Mesenchymal stem cell (in vitro differentiated cells and primary cell): ENCODE results near the gene SRRM1.

Source experiments
- DNase-seq: peaks from one replicate; pipeline ENCODE4 v3.0.0-alpha.2; 2013
- H2AFZ ChIP-seq: one replicate; pipeline ENCODE4 v1.6.1; 2013; ENCODE audit warnings: low read depth, mild to moderate bottlenecking, control low read depth, inconsistent platforms, low read length, moderate library complexity
- H2AK5ac ChIP-seq: 2 replicates; pipeline ENCODE4 v1.6.1; 2013; ENCODE audit warnings: low read length, moderate library complexity, mild to moderate bottlenecking, inconsistent platforms; ENCODE audit not compliant: severe bottlenecking
- H2BK120ac ChIP-seq: one replicate; pipeline ENCODE4 v1.6.1; 2013; ENCODE audit warnings: low read depth, mild to moderate bottlenecking, inconsistent platforms, low read length, moderate library complexity
- H2BK12ac ChIP-seq, 2 experiments: one replicate each; pipeline ENCODE4 v1.6.1; 2013; ENCODE audit warnings: inconsistent platforms in 2 of 2, low read length in 2 of 2, mild to moderate bottlenecking in 2 of 2, moderate library complexity in 2 of 2, control low read depth in 1 of 2
- H2BK15ac ChIP-seq: one replicate; pipeline ENCODE4 v1.6.1; 2013; ENCODE audit warnings: mild to moderate bottlenecking, low read depth, inconsistent platforms; ENCODE audit not compliant: poor library complexity, severe bottlenecking
- H2BK5ac ChIP-seq: 2 replicates; pipeline ENCODE4 v1.6.1; 2013; ENCODE audit warnings: low read depth, mild to moderate bottlenecking, low read length, control low read depth, inconsistent platforms; ENCODE audit not compliant: poor library complexity, severe bottlenecking
- H3K14ac ChIP-seq, 2 experiments: one replicate each; pipeline ENCODE4 v1.6.1; 2013; ENCODE audit warnings: inconsistent platforms in 2 of 2, low read length in 2 of 2, control low read depth in 1 of 2, mild to moderate bottlenecking in 1 of 2, moderate library complexity in 1 of 2
- H3K18ac ChIP-seq, 2 experiments: one replicate each; pipeline ENCODE4 v1.6.1; 2013; ENCODE audit warnings: inconsistent platforms in 2 of 2, low read length in 2 of 2, control low read depth in 1 of 2, low read depth in 1 of 2, mild to moderate bottlenecking in 1 of 2
- H3K23ac ChIP-seq, 2 experiments: one replicate each; pipeline ENCODE4 v1.6.1; 2013; ENCODE audit warnings: inconsistent platforms in 2 of 2, low read length in 2 of 2, mild to moderate bottlenecking in 2 of 2, moderate library complexity in 2 of 2, control low read depth in 1 of 2
- H3K27ac ChIP-seq: 2 replicates; pipeline ENCODE4 v1.5.1; 2013; ENCODE audit warnings: mild to moderate bottlenecking, moderate library complexity, low read length, control low read depth, inconsistent platforms; ENCODE audit not compliant: poor library complexity, severe bottlenecking
- H3K27me3 ChIP-seq, 2 experiments: 2 replicates each; pipeline versions ENCODE4 v1.6.1 to v1.7.0; 2013; ENCODE audit warnings: low read length in 2 of 2, mild to moderate bottlenecking in 2 of 2, moderate library complexity in 2 of 2, control low read depth in 1 of 2, inconsistent platforms in 1 of 2; ENCODE audit not compliant: control insufficient read depth in 1 of 2, insufficient read depth in 1 of 2
- H3K36me3 ChIP-seq, 2 experiments: 2 replicates each; pipeline versions ENCODE4 v1.6.1 to v1.7.0; 2013; ENCODE audit warnings: low read length in 2 of 2, control low read depth in 1 of 2, inconsistent platforms in 1 of 2, low read depth in 1 of 2, mild to moderate bottlenecking in 1 of 2; ENCODE audit not compliant: insufficient read depth in 2 of 2, control insufficient read depth in 1 of 2
- H3K4ac ChIP-seq, 2 experiments: one replicate each; pipeline ENCODE4 v1.6.1; 2013; ENCODE audit warnings: inconsistent platforms in 2 of 2, low read length in 2 of 2, mild to moderate bottlenecking in 2 of 2, moderate library complexity in 2 of 2, control low read depth in 1 of 2, low read depth in 1 of 2
- H3K4me1 ChIP-seq: 2 replicates; pipeline ENCODE4 v1.6.1; 2013; ENCODE audit warnings: low read depth, low read length, control low read depth; ENCODE audit not compliant: control insufficient read depth, insufficient read depth
- H3K4me2 ChIP-seq: 2 replicates; pipeline ENCODE4 v1.6.1; 2013; ENCODE audit warnings: low read length, mild to moderate bottlenecking, inconsistent platforms; ENCODE audit not compliant: poor library complexity, severe bottlenecking
- H3K4me3 ChIP-seq, 2 experiments: 2 replicates each; pipeline versions ENCODE4 v1.5.1 to v1.7.0; 2013; ENCODE audit warnings: low read length in 2 of 2, mild to moderate bottlenecking in 2 of 2, control low read depth in 1 of 2, low read depth in 1 of 2; ENCODE audit not compliant: insufficient read depth in 1 of 2
- H3K79me1 ChIP-seq: replicated peaks from 2 replicates; pipeline ENCODE4 v1.6.1; 2013; ENCODE audit warnings: mild to moderate bottlenecking, control low read depth, low read length, inconsistent platforms; ENCODE audit not compliant: poor library complexity, severe bottlenecking
- H3K9ac ChIP-seq: 2 replicates; pipeline ENCODE4 v1.7.0; 2013; ENCODE audit warnings: mild to moderate bottlenecking, low read length, moderate library complexity
- H3K9me3 ChIP-seq: 2 replicates; pipeline ENCODE4 v1.7.0; 2013; ENCODE audit warnings: mild to moderate bottlenecking, low read length; ENCODE audit not compliant: control insufficient read depth
- H4K8ac ChIP-seq: one replicate; pipeline ENCODE4 v1.6.1; 2013; ENCODE audit warnings: inconsistent platforms, mild to moderate bottlenecking, low read length, moderate library complexity
- H4K91ac ChIP-seq: one replicate; pipeline ENCODE4 v1.6.1; 2013; ENCODE audit warnings: mild to moderate bottlenecking, low read length, inconsistent platforms
- WGBS: methylation state at CpG from one replicate; pipeline ENCODE4 v1.1.7; 2013; ENCODE audit warnings: mixed read lengths; 5-methylcytosine and 5-hydroxymethylcytosine counted together

Gene SRRM1

DNA sequence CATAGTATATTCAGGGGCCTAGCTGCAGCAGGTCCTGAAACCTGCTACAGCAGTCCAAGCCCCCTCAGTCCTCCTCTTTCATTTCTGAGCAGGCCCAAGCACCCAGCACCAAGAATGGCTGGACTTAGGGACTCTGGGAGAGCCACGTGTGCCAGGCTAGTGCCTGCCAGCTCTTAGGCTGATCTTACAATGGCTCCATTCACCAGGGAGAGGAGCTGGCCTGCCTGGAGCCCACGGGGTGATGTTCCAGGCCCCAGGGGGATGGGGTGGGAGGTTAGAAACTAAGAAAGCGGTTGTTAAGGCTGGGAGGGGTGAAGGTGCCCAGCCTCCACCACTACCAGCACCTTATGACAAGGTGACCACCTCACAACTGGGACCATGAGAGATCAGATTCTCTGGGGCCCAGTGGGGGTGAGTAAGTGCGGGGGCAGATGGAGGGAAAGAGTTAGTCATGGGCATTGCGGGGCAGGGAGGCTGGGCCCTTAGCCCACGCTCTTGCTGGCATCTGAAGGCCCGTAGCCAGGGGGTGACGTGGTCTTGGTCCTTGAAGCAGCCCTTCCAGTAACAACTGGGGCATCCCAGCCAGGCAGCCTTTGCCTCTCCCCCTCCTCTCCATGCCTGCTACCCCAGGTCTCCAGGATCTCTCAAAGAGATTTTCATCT, 71.9 kb downstream of the SRRM1 start:
- DNase-seq = no peak
- Histone ChIP-seq H3K4me1 (peaks cover 19% of the 10 kb centered on the region), H2AK5ac (peak overlapping the region; percentile 74), H2BK15ac (no peak overlapping the region), H3K9ac (no peak overlapping the region), H3K79me1 (no peaks in the 10 kb centered on the region), H3K4ac (no peak overlapping the region), H3K27ac (no peak overlapping the region), H3K23ac (no peak overlapping the region), H3K4me3 (no peak overlapping the region), H3K27me3 (no peaks in the 10 kb centered on the region), H2AFZ (no peak overlapping the region), H3K4me2 (no peak overlapping the region), H3K18ac (no peak overlapping the region), H4K8ac (no peak overlapping the region), H3K14ac (no peak overlapping the region), H3K36me3 (no peaks in the 10 kb centered on the region), H2BK120ac (no peak overlapping the region), H4K91ac (no peak overlapping the region), H2BK5ac (no peak overlapping the region), H2BK12ac (peak overlapping the region; percentile 28 to 33), H3K9me3 (no peaks in the 10 kb centered on the region)
- 98% methylated on average over 7 of the region's 8 CpGs for WGBS

- Histone ChIP-seq H4K8ac (no peak overlapping the region), H3K4me1 (peaks cover 22% of the 10 kb centered on the region), H3K79me1 (no peaks in the 10 kb centered on the region), H3K27ac (no peak overlapping the region), H3K18ac (no peak overlapping the region), H3K4me2 (no peak overlapping the region), H3K9ac (no peak overlapping the region), H3K9me3 (no peaks in the 10 kb centered on the region), H3K4ac (no peak overlapping the region), H2BK15ac (peak overlapping the region; percentile 2), H3K4me3 (no peak overlapping the region), H2BK12ac (no peak overlapping the region), H3K36me3 (no peaks in the 10 kb centered on the region), H3K14ac (no peak overlapping the region), H2AFZ (no peak overlapping the region), H2BK5ac (no peak overlapping the region), H3K27me3 (no peaks in the 10 kb centered on the region), H2BK120ac (no peak overlapping the region), H4K91ac (no peak overlapping the region), H2AK5ac (no peak overlapping the region), H3K23ac (no peak overlapping the region)
- WGBS = 97% methylated on average over 7 of the region's 7 CpGs
- DNase-seq = no peak
Measured at GRCh38 chr1:24715658-24716057, 72.6 kb downstream of the SRRM1 start.

DNA sequence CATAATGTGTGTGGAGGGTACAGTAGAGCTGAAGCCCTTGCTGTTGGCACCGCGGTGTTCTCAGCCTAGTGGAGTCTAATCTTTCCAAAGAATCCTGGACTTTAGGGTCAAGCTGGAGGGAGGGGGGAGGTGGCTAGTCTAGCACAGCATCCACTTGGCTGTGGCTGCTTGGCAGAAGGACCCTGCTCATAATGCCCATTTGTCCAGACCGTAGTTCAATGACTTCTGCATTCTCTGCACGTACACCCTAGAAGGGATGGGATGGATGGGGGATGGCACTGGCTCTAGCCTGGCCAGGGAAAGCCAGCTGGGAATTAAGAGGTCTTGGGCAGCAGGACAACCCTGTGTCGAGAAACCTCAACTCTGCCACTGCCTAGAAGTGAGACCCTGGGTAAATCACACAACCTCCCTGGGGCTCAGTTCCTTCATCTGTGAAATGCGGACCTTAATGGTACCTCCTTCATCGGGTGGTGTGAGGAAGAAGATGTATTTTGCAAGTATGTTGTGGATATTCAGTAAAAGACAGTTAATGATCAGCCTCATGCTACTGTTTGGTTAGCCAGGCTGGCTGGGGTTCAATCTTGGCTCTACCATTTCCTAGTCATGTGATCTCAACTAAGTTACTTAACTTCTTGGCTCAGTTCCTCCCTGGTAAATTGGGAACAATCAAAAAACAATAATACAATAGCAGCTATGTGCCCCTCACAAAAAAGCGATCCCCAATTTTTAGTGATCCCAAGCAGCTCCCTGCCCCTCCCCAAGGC, 75.0 kb downstream of the SRRM1 start:
- no peak overlapping the region for H3K23ac ChIP-seq
- peak overlapping the region in 1 of 2 experiments; percentile 24 for H3K4ac ChIP-seq
- no peaks in the 10 kb centered on the region for H3K36me3 ChIP-seq
- H2AFZ ChIP-seq = no peak overlapping the region
- no peak overlapping the region for H2BK5ac ChIP-seq
- H3K4me3 ChIP-seq = no peak overlapping the region
- no peak for DNase-seq
- no peak overlapping the region for H3K4me2 ChIP-seq
- peak overlapping the region; percentile 71 for H2AK5ac ChIP-seq
- H3K27ac ChIP-seq = no peak overlapping the region
- peak overlapping the region in 1 of 2 experiments; percentile 0 for H3K18ac ChIP-seq
- H4K91ac ChIP-seq = peak overlapping the region; percentile 14
- H3K9ac ChIP-seq = no peak overlapping the region
- peak overlapping the region in 1 of 2 experiments; percentile 12 for H2BK12ac ChIP-seq
- no peak overlapping the region for H3K14ac ChIP-seq
- H3K4me1 ChIP-seq = peaks cover 18% of the 10 kb centered on the region
- H2BK120ac ChIP-seq = no peak overlapping the region
- H3K79me1 ChIP-seq = no peaks in the 10 kb centered on the region
- peak overlapping the region; percentile 55 for H2BK15ac ChIP-seq
- no peaks in the 10 kb centered on the region for H3K9me3 ChIP-seq
- H3K27me3 ChIP-seq = no peaks in the 10 kb centered on the region
- 98% methylated on average over 8 of the region's 8 CpGs for WGBS
- peak overlapping the region; percentile 51 for H4K8ac ChIP-seq

DNA sequence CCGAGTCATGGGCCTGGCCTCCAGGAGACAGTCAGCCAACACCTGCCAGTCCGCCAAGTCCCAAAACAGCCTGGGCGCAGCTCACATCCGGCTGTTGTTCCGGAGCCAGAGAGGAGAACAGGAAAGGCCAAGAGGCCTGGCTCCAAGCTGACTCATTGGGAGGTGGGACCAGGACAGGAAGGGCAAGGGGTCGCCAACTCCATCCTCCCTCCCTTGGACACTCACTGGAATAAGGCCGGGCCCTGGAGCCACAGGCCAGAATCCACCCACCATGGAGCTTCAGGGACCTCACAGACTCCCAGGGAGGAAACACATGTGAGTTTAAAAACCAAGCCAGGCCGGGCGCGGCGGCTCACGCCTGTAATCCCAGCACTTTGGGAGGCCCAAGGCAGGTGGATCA, 77.0 kb downstream of the SRRM1 start:
- Histone ChIP-seq H3K9me3 (no peaks in the 10 kb centered on the region), H3K36me3 (no peaks in the 10 kb centered on the region), H3K18ac (peak overlapping the region; percentile 87 to 90), H4K91ac (peak overlapping the region; percentile 90), H3K27me3 (no peaks in the 10 kb centered on the region), H2BK120ac (no peak overlapping the region), H3K4me2 (no peak overlapping the region), H3K14ac (no peak overlapping the region), H3K4me3 (no peak overlapping the region), H3K9ac (peak overlapping the region; percentile 27), H2AFZ (no peak overlapping the region), H3K23ac (no peak overlapping the region), H2AK5ac (peak overlapping the region; percentile 21), H2BK5ac (no peak overlapping the region), H3K4me1 (peaks cover 15% of the 10 kb centered on the region), H3K27ac (no peak overlapping the region), H3K79me1 (no peaks in the 10 kb centered on the region), H4K8ac (peak overlapping the region; percentile 90), H2BK12ac (peak overlapping the region; percentile 9 to 26), H2BK15ac (peak overlapping the region; percentile 92), H3K4ac (peak overlapping the region in 1 of 2 experiments; percentile 79)
- 27% methylated on average over 12 of the region's 12 CpGs for WGBS
- DNase-seq = peak; percentile 71
